ENCODE data around the gene INHBB.

The INHBB gene

DNA sequence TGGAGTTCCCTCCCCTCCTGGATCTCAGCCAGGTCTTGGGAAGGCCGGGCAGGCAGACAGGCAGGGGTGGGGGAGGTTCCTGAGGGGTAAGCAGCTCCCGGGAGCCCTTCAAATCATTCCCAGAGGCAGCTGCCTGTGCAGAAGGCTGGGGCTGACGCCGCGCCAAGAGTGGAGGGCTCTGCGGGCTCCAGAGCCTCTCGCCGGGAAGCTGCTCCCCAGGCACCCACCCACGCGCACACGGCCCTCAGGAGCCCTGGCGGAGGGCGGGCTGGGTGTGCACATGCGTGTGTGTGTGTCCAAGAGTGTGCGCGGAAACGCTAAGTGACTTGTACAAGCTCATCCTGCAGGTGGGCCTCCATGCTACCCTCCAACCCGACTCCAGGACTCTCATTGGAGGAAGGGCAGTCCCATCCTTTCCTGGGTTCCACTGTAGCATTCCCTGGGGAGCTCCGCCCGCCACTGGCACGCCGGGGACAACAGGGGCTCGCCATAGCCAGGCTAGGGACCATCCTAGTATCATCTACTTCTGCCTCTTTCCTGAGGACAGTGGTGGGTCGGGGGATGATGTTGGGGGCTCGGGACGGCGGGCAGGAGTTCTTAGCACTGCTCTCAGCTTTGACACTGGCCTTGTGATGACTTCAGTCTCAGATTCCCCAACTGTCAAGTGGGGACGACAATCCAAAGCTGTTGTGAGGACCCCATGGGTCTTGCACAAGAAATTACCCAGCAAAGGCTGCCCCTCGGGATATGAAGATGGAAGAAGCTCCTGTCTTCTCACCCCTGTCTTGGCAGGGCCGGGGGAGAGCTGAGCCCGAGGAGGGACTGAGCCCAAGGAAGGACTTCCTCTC lies 50.3 kb downstream of the INHBB start:
- H3K4me3 ChIP-seq (ENCODE audit: low read depth, low read length) = no peak overlapping the region
- TF ChIP-seq, protein P1, sequence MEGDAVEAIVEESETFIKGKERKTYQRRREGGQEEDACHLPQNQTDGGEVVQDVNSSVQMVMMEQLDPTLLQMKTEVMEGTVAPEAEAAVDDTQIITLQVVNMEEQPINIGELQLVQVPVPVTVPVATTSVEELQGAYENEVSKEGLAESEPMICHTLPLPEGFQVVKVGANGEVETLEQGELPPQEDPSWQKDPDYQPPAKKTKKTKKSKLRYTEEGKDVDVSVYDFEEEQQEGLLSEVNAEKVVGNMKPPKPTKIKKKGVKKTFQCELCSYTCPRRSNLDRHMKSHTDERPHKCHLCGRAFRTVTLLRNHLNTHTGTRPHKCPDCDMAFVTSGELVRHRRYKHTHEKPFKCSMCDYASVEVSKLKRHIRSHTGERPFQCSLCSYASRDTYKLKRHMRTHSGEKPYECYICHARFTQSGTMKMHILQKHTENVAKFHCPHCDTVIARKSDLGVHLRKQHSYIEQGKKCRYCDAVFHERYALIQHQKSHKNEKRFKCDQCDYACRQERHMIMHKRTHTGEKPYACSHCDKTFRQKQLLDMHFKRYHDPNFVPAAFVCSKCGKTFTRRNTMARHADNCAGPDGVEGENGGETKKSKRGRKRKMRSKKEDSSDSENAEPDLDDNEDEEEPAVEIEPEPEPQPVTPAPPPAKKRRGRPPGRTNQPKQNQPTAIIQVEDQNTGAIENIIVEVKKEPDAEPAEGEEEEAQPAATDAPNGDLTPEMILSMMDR (IDR thresholded peaks at IDR 0.05; ENCODE audit: control insufficient read depth, extremely low read depth, insufficient read depth) = no peak
- DNase-seq (ENCODE audit: low read depth) = no peak

DNA sequence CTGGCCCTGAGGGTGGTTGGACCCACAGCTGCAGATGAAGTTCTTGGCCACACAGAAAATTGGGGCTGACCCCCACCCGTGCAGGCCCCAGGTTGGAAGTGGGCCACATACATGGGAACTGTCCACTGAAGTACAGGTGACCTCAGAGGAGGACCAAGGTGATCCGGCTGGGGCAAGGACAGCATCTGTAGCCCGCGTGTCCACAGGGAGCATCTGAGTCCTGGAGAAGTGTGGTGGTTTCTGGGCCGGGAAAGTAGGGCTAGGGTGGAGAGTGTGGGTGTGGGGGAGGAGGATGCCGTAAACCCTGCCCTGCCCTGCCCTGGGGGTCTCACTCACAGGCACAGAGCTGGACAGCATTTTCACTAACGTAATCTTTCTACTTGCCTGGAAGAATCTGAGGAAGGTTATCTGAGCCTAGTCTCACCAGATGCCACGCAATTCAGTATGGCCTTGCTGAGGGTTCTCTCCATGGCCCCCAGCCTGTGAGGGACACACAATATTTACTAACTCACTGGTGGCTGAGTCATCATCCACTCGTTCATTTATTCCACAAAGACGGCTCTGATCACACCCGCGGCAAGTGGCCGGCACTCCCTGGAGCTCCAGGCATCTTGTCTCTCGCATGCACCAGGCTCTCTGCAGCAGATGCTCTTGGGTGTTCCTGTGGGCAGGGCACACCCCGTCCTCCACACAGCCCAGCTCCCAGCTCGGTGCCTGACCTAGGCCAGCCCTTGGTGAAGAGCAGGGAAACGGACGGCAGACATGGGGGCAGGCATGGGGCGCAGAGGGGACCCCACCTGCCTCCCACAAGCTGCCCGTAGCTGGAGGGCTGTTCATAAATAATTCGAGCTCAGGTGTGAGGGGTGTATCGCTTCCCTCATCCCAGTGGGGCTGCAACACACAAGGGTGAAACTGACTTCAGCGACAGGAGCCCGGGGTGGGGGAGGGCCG lies 51.2 kb downstream of the INHBB start:
- TF ChIP-seq, protein P1 (IDR thresholded peaks at IDR 0.05; ENCODE audit: control insufficient read depth, extremely low read depth, insufficient read depth) = no peak
- DNase-seq (ENCODE audit: low read depth) = no peak
- H3K4me3 ChIP-seq (ENCODE audit: low read depth, low read length) = no peak overlapping the region

DNA sequence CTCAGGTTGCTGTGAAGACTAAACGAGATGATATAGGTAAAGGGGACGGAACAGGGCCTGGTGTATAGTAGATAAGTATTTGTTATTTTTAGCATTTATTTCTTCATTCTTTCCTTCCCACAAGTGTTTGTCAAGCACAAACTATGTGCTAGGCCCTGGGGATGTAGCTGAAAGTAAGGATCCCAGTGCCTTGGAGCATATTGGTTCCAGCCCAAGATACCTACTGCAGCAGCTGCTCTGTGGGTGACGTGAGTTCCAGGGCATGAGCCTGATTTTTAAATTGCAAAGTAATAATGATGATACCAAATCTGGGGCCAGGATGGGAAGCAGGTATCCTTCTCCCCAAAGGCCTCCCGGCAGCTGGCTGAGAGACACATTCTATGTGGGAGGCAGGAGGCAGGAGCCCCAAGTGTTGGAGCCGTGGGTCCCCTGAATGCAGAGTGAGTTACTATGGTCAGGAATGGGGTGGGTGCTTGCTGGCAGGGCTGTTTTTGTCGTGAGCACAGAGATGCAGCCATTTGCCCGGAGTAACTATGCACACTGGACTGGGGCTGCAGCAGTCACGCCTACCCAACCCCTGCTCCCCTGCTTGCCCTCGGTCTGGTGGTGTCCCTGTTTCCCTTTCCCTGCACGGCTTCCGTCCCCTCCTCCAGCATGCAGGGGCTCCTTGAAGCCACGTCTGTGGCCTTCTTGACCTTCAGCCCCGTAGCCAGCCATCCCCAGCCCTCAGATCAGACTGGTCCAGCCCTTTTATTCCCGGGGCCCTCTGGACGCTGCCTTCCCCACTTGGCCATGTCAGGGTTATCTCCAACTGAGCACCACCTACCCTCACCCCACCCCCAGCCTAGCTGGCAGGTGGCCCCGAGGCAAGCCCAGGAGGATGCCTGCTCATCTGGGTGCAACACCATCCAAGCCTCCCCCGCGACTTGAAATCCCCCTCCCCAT lies 52.4 kb downstream of the INHBB start:
- no peak for DNase-seq (ENCODE audit: low read depth)
- no peak overlapping the region for H3K4me3 ChIP-seq (ENCODE audit: low read depth, low read length)
- TF ChIP-seq, protein P1 (IDR thresholded peaks at IDR 0.05; ENCODE audit: control insufficient read depth, extremely low read depth, insufficient read depth) = no peak

DNA sequence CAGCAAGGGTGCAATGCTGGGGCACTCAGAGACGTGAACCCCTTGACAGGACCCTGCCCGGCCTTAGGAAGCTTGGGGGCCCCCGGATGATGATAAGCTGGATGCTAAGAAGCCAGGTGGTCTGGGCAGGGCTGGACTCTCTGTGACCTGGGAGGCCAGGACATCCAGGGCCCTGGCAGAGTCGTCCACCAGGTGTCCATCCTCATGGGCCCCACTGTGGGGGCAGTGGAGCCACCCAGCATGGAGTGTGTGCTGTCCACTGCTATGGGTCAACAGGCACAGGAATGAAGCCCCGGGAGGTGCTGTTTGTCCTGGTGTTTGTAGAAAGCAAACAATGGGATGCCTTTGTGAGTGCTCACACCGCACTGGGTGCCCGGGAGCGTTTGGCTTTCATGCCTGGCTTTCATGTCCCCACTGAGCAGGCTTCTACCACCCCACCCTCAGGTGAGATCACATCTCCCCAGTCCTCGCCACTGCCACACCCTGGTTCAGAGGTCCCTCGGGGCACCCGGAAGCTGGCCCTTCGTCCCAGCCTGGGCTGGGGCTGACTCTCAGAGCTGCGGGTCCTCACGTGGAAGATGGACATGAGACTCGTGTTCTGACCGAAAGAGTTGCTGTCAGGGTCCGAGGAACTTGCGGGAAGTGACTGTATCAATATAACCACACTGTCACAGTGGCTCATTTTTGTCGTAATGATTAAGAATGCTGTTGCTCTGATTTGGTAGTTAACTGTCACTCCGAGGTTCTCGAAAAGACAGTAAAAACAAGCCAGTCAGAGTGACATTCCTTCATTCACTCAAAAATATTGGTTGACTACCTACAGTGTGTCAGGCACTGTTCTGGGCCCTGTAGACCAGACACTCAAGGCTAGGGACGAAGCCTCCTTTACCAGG lies 53.3 kb downstream of the INHBB start:
- no peak overlapping the region for H3K4me3 ChIP-seq (ENCODE audit: low read depth, low read length)
- DNase-seq (ENCODE audit: low read depth) = no peak
- TF ChIP-seq, protein P1 (IDR thresholded peaks at IDR 0.05; ENCODE audit: control insufficient read depth, extremely low read depth, insufficient read depth) = no peak

DNA sequence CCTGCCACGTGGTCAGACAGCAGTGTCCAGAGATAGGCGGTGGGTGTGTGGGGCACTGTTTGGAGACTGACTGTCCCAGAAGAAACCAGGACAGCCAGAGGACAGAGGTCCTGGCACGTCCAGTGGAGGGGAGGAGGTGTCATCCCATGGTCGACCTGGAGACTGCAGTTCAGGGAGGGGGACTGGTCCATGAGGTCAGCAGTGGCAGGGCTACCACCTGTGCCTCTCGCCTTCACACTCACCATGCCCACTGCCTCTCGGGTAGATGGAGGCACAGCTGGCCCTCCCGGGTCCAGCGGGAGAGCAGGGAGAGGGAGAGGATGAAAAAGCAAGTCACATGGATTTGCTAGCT lies 53.9 kb downstream of the INHBB start:
- TF ChIP-seq, protein P1 (IDR thresholded peaks at IDR 0.05; ENCODE audit: control insufficient read depth, extremely low read depth, insufficient read depth) = no peak
- no peak for DNase-seq (ENCODE audit: low read depth)
- no peak overlapping the region for H3K4me3 ChIP-seq (ENCODE audit: low read depth, low read length)

Data from LNCaP clone FGC (cell line).